Mammary epithelial cell (primary cell): ENCODE results near the gene PRKN.

Source experiments
- EZH2 ChIP-seq: IDR thresholded peaks from 2 replicates; pipeline ENCODE4 v1.6.1; 2012; ENCODE audit warnings: low read length, inconsistent platforms, borderline replicate concordance
- TF ChIP-seq, protein P1 (sequence below), 2 donors: IDR thresholded peaks in 1 of 2; conservative IDR thresholded peaks in 1 of 2; 2 replicates each; pipeline ENCODE4 v1.5.1; 2011 to 2012; ENCODE audit warnings: inconsistent platforms in 2 of 2, low read length in 2 of 2, mild to moderate bottlenecking in 2 of 2, control low read depth in 1 of 2, low read depth in 1 of 2; ENCODE audit not compliant: insufficient read depth in 1 of 2; ENCODE audit errors: extremely low read depth in 1 of 2

DNA sequence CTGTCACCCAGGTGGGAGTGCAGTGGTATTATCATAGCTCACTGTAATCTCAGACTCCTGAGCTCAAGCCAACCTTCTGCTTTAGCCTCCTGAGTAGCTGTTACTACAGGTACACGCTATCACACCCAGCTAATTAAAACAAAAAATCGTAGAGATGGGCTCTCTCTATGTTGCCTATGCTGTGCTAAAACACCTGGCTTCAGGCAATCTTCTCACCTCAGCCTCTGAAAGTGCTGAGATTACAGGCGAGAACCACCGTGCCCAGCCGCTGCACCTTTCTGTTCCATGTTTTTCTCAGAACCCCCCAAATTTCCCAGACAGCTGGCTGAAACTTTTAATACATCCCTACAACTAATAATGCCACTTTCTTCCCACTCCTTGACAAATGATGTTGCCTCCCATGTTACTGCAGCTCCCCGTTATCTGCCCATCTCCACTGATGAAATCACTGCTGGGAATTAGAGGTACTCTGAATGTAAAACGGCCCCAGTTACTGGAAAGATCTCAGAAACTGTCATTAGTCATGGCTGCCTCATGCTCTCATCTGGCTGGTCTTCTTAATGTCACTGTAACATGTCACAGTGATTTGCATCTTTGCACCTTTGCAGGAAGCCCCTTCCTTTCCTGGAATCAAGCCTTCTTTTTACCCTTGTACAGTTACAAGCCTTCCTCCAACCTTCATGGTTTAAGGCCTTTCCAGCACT, 697.5 kb downstream of the PRKN start:
- TF ChIP-seq, protein P1, sequence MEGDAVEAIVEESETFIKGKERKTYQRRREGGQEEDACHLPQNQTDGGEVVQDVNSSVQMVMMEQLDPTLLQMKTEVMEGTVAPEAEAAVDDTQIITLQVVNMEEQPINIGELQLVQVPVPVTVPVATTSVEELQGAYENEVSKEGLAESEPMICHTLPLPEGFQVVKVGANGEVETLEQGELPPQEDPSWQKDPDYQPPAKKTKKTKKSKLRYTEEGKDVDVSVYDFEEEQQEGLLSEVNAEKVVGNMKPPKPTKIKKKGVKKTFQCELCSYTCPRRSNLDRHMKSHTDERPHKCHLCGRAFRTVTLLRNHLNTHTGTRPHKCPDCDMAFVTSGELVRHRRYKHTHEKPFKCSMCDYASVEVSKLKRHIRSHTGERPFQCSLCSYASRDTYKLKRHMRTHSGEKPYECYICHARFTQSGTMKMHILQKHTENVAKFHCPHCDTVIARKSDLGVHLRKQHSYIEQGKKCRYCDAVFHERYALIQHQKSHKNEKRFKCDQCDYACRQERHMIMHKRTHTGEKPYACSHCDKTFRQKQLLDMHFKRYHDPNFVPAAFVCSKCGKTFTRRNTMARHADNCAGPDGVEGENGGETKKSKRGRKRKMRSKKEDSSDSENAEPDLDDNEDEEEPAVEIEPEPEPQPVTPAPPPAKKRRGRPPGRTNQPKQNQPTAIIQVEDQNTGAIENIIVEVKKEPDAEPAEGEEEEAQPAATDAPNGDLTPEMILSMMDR (conservative IDR thresholded peaks at IDR 0.05 in 1 of 2, IDR thresholded peaks at IDR 0.05 in 1 of 2; ENCODE audit: extremely low read depth in 1 of 2, insufficient read depth in 1 of 2, low read depth in 1 of 2, low read length in 2 of 2): no peak
- TF ChIP-seq EZH2: no peak
